Lung (tissue), 12 donors: ENCODE measurements around the gene DBF4B. TPM values are rescaled to one million over a fixed set of nuclear protein-coding genes. Genes with fewer than 3 reads are reported as not detected.

Experiments
- ATAC-seq: fragments of 200-7000 bp; cut with Tn5 transposase; one replicate; pipeline ENCODE4 v1.9.1; 2020; ENCODE audit warnings: moderate number of reproducible peaks; ENCODE audit not compliant: insufficient read depth, low FRiP score
- DNase-seq, 3 donors: peaks; one replicate each; pipeline ENCODE4 v3.0.0-alpha.2; 2013 to 2017
- H3K27ac ChIP-seq, 2 donors: one replicate each; pipeline ENCODE4 v1.5.1; 2013; ENCODE audit warnings: mild to moderate bottlenecking in 2 of 2, moderate library complexity in 2 of 2, control low read depth in 1 of 2, inconsistent platforms in 1 of 2, low read depth in 1 of 2, low read length in 1 of 2
- H3K27me3 ChIP-seq, 3 donors: one replicate each; pipeline ENCODE4 v1.5.1; 2013; ENCODE audit warnings: low read length in 2 of 3; ENCODE audit not compliant: control insufficient read depth in 3 of 3, insufficient read depth in 3 of 3
- H3K36me3 ChIP-seq, 4 donors: one replicate each; pipeline ENCODE4 v1.5.1; 2013; ENCODE audit warnings: low read length in 4 of 4, mild to moderate bottlenecking in 1 of 4, moderate library complexity in 1 of 4; ENCODE audit not compliant: control insufficient read depth in 4 of 4, insufficient read depth in 4 of 4
- H3K4me1 ChIP-seq, 5 donors: one replicate each; pipeline ENCODE4 v1.5.1; 2013; ENCODE audit warnings: low read length in 5 of 5, mild to moderate bottlenecking in 2 of 5, moderate library complexity in 1 of 5; ENCODE audit not compliant: control insufficient read depth in 5 of 5, insufficient read depth in 5 of 5
- H3K4me3 ChIP-seq: one replicate; pipeline ENCODE4 v1.5.1; 2013; ENCODE audit warnings: mild to moderate bottlenecking, control low read depth, moderate library complexity
- H3K9ac ChIP-seq, 2 donors: one replicate each; pipeline ENCODE4 v1.5.1; 2013; ENCODE audit warnings: low read length in 2 of 2, control low read depth in 1 of 2; ENCODE audit not compliant: insufficient read depth in 1 of 2
- H3K9me3 ChIP-seq, 4 donors: one replicate each; pipeline ENCODE4 v1.5.1; 2013; ENCODE audit warnings: low read length in 3 of 4, mild to moderate bottlenecking in 1 of 4, moderate library complexity in 1 of 4; ENCODE audit not compliant: control insufficient read depth in 4 of 4, insufficient read depth in 3 of 4
- WGBS, 2 donors: extraction: QIAGEN DNeasy Blood & Tissue Kit; methylation state at CpG; one replicate each; pipeline ENCODE4 v1.1.7; 2013; 5-methylcytosine and 5-hydroxymethylcytosine counted together
- polyA plus RNA-seq, 2 donors: library from polyadenylated mRNA; stranded (reverse); fragments of 200-250 nt; gene quantifications; one replicate each; pipeline ENCODE4 v1.2.1, GENCODE V29; 2013
- total RNA-seq, 2 donors: library from RNA; depleted of rRNA in 1 of 2; stranded (reverse); fragments of >200 nt in 1 of 2; gene quantifications; one replicate each; pipeline ENCODE4 v1.2.1, GENCODE V29; 2014 to 2021
- TF ChIP-seq, protein P1 (sequence below): IDR thresholded peaks from 2 replicates; pipeline ENCODE4 v1.5.1; 2012; ENCODE audit warnings: mild to moderate bottlenecking; ENCODE audit errors: control extremely low read depth, extremely low read depth
- donor health status: control.
- donor health status: control.
- donor health status: Bipolar disorder and iron deficiency.
- donor health status: healthy.
- donor health status: DM: yes; HTN: yes; CAD: no.

The DBF4B gene
- total and polyA plus RNA-seq, 4 donors, result 2.7 to 8.6 (median 3.1) TPM

DNA sequence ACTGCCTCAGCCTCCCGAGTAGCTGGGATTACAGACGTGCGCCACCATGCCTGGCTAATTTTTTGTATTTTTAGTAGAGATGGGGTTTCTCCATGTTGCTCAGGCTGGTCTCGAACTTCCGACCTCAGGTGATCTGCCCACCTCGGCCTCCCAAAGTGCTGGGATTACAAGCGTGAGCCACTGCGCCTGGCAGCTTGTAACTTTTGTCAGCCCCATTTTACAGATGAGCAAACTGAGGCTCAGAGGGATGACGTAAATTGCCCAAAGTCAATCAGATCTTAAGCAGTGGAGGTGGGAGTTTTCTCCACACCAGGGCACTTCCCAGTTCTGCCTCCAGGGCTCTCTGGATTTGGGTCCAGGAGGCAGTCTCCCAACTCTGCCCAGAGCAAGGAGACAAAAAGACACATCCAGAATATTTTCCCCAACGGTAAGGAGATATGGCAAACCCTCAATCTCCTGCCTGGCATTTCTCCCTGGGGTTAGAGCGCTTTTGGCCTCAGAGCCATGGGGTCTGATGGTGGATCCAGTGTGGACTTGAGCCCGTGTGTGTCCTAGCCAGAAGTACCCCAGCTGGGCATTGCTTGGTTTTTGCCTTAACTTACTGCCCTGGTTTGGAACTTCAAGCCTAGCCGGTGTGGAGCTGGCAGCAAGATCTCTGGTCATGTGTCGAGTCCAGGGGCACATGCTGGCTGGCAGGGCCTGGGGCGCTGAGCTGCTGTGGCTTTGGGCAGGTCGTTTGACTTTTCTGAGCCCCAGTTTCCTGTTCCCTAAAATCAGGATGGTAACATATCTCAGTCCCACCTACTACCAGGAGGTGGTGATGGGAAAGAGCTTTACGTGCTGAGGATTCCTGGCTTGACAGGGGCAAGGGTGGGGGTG, 53.7 kb downstream of the DBF4B start:
- no peak overlapping the region for H3K4me3 ChIP-seq
- peaks cover 0 to 8% (median 0%) of the 10 kb centered on the region in 5 donors for H3K4me1 ChIP-seq
- no peak overlapping the region for H3K9ac ChIP-seq
- TF ChIP-seq, protein P1, sequence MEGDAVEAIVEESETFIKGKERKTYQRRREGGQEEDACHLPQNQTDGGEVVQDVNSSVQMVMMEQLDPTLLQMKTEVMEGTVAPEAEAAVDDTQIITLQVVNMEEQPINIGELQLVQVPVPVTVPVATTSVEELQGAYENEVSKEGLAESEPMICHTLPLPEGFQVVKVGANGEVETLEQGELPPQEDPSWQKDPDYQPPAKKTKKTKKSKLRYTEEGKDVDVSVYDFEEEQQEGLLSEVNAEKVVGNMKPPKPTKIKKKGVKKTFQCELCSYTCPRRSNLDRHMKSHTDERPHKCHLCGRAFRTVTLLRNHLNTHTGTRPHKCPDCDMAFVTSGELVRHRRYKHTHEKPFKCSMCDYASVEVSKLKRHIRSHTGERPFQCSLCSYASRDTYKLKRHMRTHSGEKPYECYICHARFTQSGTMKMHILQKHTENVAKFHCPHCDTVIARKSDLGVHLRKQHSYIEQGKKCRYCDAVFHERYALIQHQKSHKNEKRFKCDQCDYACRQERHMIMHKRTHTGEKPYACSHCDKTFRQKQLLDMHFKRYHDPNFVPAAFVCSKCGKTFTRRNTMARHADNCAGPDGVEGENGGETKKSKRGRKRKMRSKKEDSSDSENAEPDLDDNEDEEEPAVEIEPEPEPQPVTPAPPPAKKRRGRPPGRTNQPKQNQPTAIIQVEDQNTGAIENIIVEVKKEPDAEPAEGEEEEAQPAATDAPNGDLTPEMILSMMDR, result no peak
- H3K36me3 ChIP-seq, result no peaks in the 10 kb centered on the region
- no peak overlapping the region for H3K27ac ChIP-seq
- no peak for DNase-seq
- H3K9me3 ChIP-seq, result peaks cover 0 to 2% (median 0%) of the 10 kb centered on the region in 4 donors
- WGBS, 2 donors, result 73 to 76% methylated on average over 17 of the region's 17 CpGs
- peaks cover 0 to 2% (median 0%) of the 10 kb centered on the region in 3 donors for H3K27me3 ChIP-seq
- no peak for ATAC-seq

DNA sequence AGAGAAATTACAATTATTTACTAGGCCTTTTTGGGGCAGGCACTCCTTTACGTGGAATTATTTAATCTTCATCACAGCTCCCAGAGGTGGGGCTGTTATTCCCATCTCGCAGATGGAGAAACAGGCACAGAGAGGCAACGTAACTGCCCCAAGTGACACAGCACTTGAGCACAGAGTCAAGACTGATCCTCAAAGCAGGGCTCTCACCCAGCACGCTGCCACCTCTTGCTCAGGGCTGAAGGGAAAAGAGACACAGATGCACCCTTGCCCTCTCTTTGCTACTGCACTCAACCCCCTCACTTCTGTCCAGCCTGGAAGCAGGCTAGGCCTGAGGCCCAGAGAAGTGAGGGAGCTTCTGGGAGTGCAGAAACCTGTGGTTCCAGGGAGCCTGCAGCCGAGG, 54.7 kb downstream of the DBF4B start:
- ATAC-seq (no peak), DNase-seq (no peak)
- TF ChIP-seq, protein P1, result no peak
- H3K9ac ChIP-seq, result no peak overlapping the region
- peaks cover 0 to 2% (median 0%) of the 10 kb centered on the region in 4 donors for H3K9me3 ChIP-seq
- peaks cover 0 to 7% (median 0%) of the 10 kb centered on the region in 5 donors for H3K4me1 ChIP-seq
- no peaks in the 10 kb centered on the region for H3K36me3 ChIP-seq
- peaks cover 0 to 2% (median 0%) of the 10 kb centered on the region in 3 donors for H3K27me3 ChIP-seq
- H3K27ac ChIP-seq, result no peak overlapping the region
- WGBS, 2 donors, result 86 to 93% methylated on average over 5 of the region's 5 CpGs
- H3K4me3 ChIP-seq, result no peak overlapping the region

DNA sequence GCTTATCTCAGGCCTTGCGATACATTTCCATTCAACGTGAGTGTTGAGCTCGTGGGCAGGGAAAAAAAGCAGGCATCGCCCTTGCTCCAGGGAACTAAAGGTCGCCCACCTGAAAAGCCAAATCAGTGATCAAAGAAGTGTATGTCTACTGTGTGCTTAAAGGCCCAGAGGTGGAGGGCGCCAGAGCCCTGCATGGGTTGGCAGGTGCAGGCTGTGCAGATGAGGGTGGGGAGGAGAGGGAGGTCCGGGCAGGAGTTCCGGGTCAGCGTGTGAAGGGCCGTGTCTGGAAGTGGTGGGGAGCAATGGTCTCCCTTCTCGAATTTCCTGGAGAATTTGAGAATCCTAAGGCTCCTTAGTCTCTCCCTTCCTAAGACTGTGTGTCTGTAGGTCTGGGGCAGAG, 57.5 kb downstream of the DBF4B start:
- H3K27ac ChIP-seq, result no peak overlapping the region
- H3K4me3 ChIP-seq, result no peak overlapping the region
- H3K9ac ChIP-seq, result no peak overlapping the region
- ATAC-seq (no peak), DNase-seq (no peak)
- H3K4me1 ChIP-seq, result no peaks in the 10 kb centered on the region
- TF ChIP-seq, protein P1, result no peak
- no peaks in the 10 kb centered on the region for H3K36me3 ChIP-seq
- WGBS, 2 donors, result 68 to 79% methylated on average over 11 of the region's 11 CpGs
- H3K9me3 ChIP-seq, result peaks cover 0 to 2% (median 0%) of the 10 kb centered on the region in 4 donors
- no peaks in the 10 kb centered on the region for H3K27me3 ChIP-seq
